Gastrocnemius medialis (tissue), 4 donors: ENCODE data around the gene ZFP91. TPM values are rescaled to one million over a fixed set of nuclear protein-coding genes. Genes with fewer than 3 reads are reported as not detected.

Experiments used
- ATAC-seq, 2 donors: fragments of 150-250 bp; one replicate each; pipeline ENCODE4 v1.9.1; 2016
- DNase-seq, 2 donors: peaks; one replicate each; pipeline ENCODE4 v3.0.0-alpha.2; 2019
- H3K27ac ChIP-seq, 4 donors: fragments of 200-600 bp; sonication (generic); 1 replicate in 1 of 4; 2 replicates in 3 of 4; pipeline ENCODE4 v1.5.1; 2016 to 2018; ENCODE audit warnings: mild to moderate bottlenecking in 2 of 4, moderate library complexity in 1 of 4
- H3K27me3 ChIP-seq, 3 donors: fragments of 200-600 bp; sonication (generic) in 2 of 3; 1 replicate in 1 of 3; 2 replicates in 2 of 3; pipeline versions ENCODE4 v1.5.1 to v1.6.0; 2016 to 2019; ENCODE audit warnings: mild to moderate bottlenecking in 1 of 3, moderate library complexity in 1 of 3
- H3K36me3 ChIP-seq, 2 donors: fragments of 200-600 bp; sonication (generic) in 1 of 2; one replicate each; pipeline ENCODE4 v1.5.1; 2017 to 2018
- H3K4me1 ChIP-seq, 2 donors: fragments of 200-600 bp; sonication (generic) in 1 of 2; one replicate each; pipeline ENCODE4 v1.5.1; 2016 to 2017; ENCODE audit warnings: mild to moderate bottlenecking in 2 of 2
- H3K4me3 ChIP-seq, 4 donors: fragments of 200-600 bp; sonication (generic) in 3 of 4; 1 replicate in 1 of 4; 2 replicates in 3 of 4; pipeline ENCODE4 v1.5.1; 2016 to 2019; ENCODE audit warnings: mild to moderate bottlenecking in 2 of 4
- H3K9me3 ChIP-seq, 3 donors: fragments of 200-600 bp; sonication (generic) in 2 of 3; 1 replicate in 1 of 3; 2 replicates in 2 of 3; pipeline ENCODE4 v1.5.1; 2016 to 2019
- CTCF ChIP-seq, 5 experiments: fragments of 450-650 bp in 3 of 5; fragments of 200-600 bp in 2 of 5; sonication (generic) in 2 of 5; IDR thresholded peaks in 4 of 5; conservative IDR thresholded peaks in 1 of 5; 1 replicate in 4 of 5; 2 replicates in 1 of 5; pipeline ENCODE4 v1.5.1; 2016 to 2019; ENCODE audit warnings: antibody characterized with exemption in 5 of 5, mild to moderate bottlenecking in 3 of 5, moderate library complexity in 3 of 5
- POLR2A ChIP-seq, 2 donors: fragments of 450-650 bp; IDR thresholded peaks; one replicate each; pipeline ENCODE4 v1.6.1; 2017; ENCODE audit warnings: antibody characterized with exemption in 2 of 2, mild to moderate bottlenecking in 2 of 2, moderate library complexity in 2 of 2
- in situ Hi-C, 4 donors: fragments of 200-750 bp; cut with MboI; loops; one replicate each; pipeline versions ENCODE4 v1.15.0 to v1.8.0; 2017; ENCODE audit warnings: low sequenced_read_pairs in 4 of 4
- intact Hi-C: fragments of 100-400 bp; cut with DNase I; formaldehyde crosslinking; loops from one replicate; pipeline ENCODE4 v1.15.1; 2023; ENCODE audit warnings: low total_unique reads
- total RNA-seq, 4 donors: library from RNA; depleted of rRNA; stranded (reverse); fragments of >200 nt; gene quantifications; one replicate each; pipeline versions ENCODE4 v1.1.0 to v1.2.3, GENCODE V29; 2016

The ZFP91 gene
- total RNA-seq, 4 donors from 2014 or later: 59.0 to 94.7 (median 90.6) TPM

GRCh38 chr11:58650496-58650895 is 71.6 kb downstream of the ZFP91 start:
- ATAC-seq (no peak), DNase-seq (no peak)
- in situ Hi-C loops: loop anchor here in 3 of 4 donors (25.0 kb wide), 2 partner anchors 487 to 512 kb away; partner anchors contain the start of genes FAM111A (in 2 of the 3) and DTX4 (in 1 of the 3)
- H3K4me1 ChIP-seq: no peaks in the 10 kb centered on the region
- H3K9me3 ChIP-seq: no peaks in the 10 kb centered on the region
- no peaks in the 10 kb centered on the region for H3K36me3 ChIP-seq
- no peak overlapping the region for H3K27ac ChIP-seq
- TF ChIP-seq POLR2A (IDR thresholded peaks at IDR 0.05) (no peak), CTCF (IDR thresholded peaks at IDR 0.05 in 4 of 5, conservative IDR thresholded peaks at IDR 0.05 in 1 of 5) (no peak)
- no peak overlapping the region for H3K4me3 ChIP-seq
- intact Hi-C loops: loop anchor here (10.0 kb wide), 1 partner anchor 504 kb away; no protein-coding TSS in a partner anchor
- H3K27me3 ChIP-seq: no peaks in the 10 kb centered on the region

DNA sequence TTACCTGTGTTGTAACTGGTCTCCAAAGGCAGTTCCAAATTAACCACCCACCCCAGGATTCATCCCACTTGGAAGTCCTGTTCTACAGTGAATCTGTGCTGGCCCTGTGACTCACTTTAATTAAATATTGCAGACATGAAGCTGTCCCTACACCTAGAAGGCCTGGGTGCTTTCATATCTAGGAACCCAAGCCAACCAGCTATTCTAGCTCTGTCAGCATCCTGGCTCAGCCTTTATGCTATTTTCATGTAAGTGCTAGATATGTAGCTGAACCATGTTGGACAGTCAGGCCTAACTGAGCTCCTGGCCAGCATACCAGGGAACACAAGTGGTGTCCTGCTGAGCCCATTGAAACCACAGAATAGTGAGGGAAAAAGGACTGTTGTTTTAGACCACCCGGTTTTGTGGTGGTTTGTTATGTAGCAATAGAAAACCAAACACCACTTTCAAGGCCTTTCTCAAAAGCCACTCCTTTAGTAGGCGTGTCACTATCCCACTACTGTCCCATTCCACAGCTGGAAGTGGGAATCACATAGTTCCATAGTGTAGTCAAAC is 73.9 kb downstream of the ZFP91 start:
- intact Hi-C loops (loop anchor here (10.0 kb wide), 1 partner anchor 502 kb away; no protein-coding TSS in a partner anchor), in situ Hi-C loops (loop anchor here in 3 of 4 donors (25.0 kb wide), 2 partner anchors 484 to 509 kb away; partner anchors contain the start of genes FAM111A (in 2 of the 3) and DTX4 (in 1 of the 3))
- Histone ChIP-seq H3K4me3 (no peak overlapping the region), H3K4me1 (no peaks in the 10 kb centered on the region), H3K27ac (no peak overlapping the region), H3K27me3 (no peaks in the 10 kb centered on the region), H3K9me3 (no peaks in the 10 kb centered on the region), H3K36me3 (no peaks in the 10 kb centered on the region)
- no peak for ATAC-seq
- no peak for DNase-seq
- TF ChIP-seq POLR2A (IDR thresholded peaks at IDR 0.05) (no peak), CTCF (IDR thresholded peaks at IDR 0.05 in 4 of 5, conservative IDR thresholded peaks at IDR 0.05 in 1 of 5) (no peak)

DNA sequence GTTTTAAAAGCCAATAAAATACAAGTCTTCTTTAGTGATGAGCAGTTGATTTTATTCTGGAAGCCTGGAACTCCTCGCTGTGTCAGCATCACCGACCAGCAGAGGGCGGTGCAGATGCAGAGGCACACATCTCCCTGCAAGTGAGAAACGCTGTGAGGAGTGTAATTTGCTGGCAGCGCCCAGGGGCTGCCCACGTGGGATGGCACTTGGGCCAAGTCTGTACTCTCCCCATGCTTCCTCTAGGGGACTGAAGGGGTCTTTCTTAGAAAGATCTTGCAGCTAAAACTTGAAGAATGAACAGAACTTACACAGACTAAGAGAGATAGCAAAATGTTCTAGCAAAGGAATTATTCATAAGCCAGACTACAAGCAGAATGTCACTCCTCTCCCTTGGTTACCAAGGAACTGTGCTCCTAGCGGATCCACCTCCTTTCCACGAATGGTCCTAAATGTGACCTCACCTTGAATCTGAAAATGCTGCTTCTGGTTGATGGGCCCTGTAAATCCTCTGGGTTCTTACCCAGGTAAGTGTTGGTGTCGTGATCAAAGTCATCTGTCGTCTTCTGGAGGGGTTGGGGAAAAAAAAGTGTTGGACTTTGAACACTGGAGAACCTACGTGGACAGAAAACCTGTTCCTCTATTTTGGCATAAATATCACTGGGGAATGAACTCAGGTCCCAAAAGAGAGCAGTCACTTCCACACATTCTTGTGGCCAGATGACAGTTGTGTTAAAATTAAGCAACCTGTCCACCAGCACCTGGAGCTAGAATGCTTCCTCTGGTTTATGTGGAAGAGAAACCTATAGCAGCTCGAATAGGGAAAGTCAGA is 75.4 kb downstream of the ZFP91 start:
- in situ Hi-C loops: loop anchor here in 3 of 4 donors (25.0 kb wide), 2 partner anchors 483 to 508 kb away; partner anchors contain the start of genes FAM111A (in 2 of the 3) and DTX4 (in 1 of the 3)
- intact Hi-C loops: loop anchor here (2.0 to 10.0 kb wide), 2 partner anchors 21 to 501 kb away; no protein-coding TSS in a partner anchor
- no peak overlapping the region for H3K4me3 ChIP-seq
- H3K27ac ChIP-seq: no peak overlapping the region
- H3K9me3 ChIP-seq: no peaks in the 10 kb centered on the region
- ATAC-seq (peak; percentile 61 to 63), DNase-seq (peak; percentile 12 to 56)
- TF ChIP-seq CTCF (IDR thresholded peaks at IDR 0.05 in 4 of 5, conservative IDR thresholded peaks at IDR 0.05 in 1 of 5): peak; percentile 52 to 82 (median 65)
- no peak for TF ChIP-seq POLR2A (IDR thresholded peaks at IDR 0.05)
- H3K27me3 ChIP-seq: no peaks in the 10 kb centered on the region
- H3K36me3 ChIP-seq: no peaks in the 10 kb centered on the region
- H3K4me1 ChIP-seq: no peaks in the 10 kb centered on the region

- intact Hi-C loops (loop anchor here (2.0 to 10.0 kb wide), 2 partner anchors 20 to 500 kb away; no protein-coding TSS in a partner anchor), in situ Hi-C loops (loop anchor here in 3 of 4 donors (25.0 kb wide), 2 partner anchors 482 to 507 kb away; partner anchors contain the start of genes FAM111A (in 2 of the 3) and DTX4 (in 1 of the 3))
- Histone ChIP-seq H3K27ac (no peak overlapping the region), H3K36me3 (no peaks in the 10 kb centered on the region), H3K4me1 (no peaks in the 10 kb centered on the region), H3K9me3 (no peaks in the 10 kb centered on the region), H3K4me3 (no peak overlapping the region), H3K27me3 (no peaks in the 10 kb centered on the region)
- DNase-seq: no peak
- no peak for ATAC-seq
- TF ChIP-seq POLR2A (IDR thresholded peaks at IDR 0.05): no peak
- TF ChIP-seq CTCF (IDR thresholded peaks at IDR 0.05 in 4 of 5, conservative IDR thresholded peaks at IDR 0.05 in 1 of 5): no peak
Measured at GRCh38 chr11:58654908-58655296, 76.0 kb downstream of the ZFP91 start.
